HG03103 (cell line): Measurements from ENCODE around the gene POLD3.
"Not testable (repeated sequence)": the region's sequence is repeated elsewhere in the genome, so short reads cannot be mapped to it uniquely, and the experiment has no call there.

Source experiments
- ATAC-seq: cut with Tn5 transposase; IDR thresholded peaks from one replicate; pipeline ENCODE4 v1.9.1; 2021; ENCODE audit warnings: low read depth; ENCODE audit not compliant: unreplicated experiment

The POLD3 gene

DNA sequence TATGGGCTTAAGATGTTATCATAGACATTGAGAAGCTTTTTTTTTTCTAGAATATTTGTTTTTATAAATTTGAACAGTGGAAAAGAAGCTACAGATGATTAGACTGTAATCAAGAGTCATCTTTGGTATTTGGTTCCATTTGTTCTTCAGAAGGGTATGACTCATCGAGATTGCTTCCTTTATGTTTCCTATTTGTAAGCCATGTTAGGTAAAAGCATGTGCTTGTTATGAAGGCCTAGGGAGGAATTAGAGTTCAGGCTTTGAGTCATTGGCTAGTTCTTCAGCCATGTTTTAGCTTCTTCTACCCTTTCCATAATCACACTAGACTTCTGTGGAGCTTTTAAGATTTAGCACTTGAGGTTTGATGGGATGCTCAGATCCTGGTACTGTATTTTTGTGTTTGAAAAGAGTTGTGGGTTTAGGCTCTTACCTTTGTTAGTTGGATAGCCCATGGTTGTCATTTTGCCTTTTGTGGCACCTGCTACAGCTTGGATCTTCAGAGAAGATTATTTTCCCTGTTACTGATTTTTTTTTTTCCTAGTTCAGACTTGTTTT, 44.3 kb downstream of the POLD3 start:
- ATAC-seq = no peak

DNA sequence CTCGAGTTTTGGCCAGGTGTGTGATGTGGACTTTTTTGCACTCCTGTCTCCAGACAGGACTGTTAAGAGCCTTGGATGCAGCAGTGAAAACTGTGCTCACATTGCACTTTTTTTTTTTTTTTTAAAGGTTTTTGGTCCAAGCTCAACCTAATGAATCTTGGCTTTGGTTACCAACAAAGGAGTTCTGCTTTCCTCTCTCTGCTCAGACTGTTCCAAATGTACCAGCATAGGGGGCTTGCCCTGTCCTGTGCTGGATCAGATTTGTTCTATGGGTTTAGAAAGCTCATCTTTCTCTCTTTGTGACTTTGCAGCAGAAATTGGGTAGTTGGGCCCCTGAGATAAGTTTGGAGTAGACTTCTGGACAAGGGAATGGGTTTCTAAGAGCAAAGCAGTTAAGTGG, 45.3 kb downstream of the POLD3 start:
- no peak for ATAC-seq

DNA sequence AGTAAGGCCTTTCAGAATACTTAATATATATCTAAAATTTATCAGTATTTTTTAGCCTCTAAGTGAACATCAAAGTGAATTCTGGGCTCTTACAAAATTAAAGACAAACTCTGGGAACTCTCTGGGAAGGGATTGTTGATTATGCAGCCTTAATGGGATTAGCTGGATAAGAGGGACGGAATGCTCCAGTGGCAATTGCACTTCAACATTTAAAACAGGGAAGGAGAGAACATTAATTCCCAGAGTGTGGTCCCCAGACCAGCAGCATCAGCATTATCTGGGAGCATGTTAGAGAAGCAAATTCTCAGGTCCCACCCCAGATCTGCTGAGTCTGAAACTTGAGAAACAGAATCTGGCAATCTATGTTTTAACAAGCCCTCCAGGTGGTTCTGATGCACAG, 46.5 kb downstream of the POLD3 start:
- no peak for ATAC-seq

DNA sequence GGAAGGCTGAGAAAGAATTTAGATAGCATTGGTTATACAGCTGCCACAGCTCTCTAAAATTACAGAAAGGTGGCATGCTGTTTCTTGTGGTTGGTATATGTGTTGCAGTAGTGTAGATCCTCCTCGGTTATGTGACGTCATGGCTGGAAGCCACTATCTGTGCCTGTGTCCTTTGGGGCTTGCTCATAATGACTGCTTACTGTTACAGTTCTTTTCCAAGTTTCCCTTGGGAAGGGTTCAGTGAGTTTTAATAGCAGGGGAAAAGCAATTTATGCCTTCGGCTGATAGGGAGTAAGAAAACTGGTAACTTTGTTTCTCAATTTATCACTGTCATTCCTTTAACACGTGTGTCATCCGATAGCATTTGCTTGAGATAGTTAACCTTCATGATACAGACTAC, 47.2 kb downstream of the POLD3 start:
- ATAC-seq = no peak

DNA sequence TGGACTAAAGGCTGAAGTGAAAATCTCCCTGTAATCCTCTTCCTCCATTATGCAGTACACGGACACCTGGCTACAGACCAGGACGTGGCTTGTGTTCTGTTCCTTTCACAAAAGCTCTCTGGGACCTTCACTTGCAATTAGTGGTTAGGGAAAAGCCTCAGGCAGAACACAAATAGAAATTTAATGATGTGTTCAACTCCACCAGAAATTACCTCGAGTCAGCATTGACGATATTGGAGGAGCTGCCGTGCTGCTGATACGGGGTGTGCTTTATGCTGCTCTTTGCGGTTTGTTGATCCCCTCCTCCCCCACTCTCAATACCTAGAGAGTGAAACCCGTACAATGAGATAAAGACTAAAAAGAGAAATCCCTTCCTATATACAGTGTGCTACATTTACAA, 48.9 kb downstream of the POLD3 start:
- no peak for ATAC-seq

DNA sequence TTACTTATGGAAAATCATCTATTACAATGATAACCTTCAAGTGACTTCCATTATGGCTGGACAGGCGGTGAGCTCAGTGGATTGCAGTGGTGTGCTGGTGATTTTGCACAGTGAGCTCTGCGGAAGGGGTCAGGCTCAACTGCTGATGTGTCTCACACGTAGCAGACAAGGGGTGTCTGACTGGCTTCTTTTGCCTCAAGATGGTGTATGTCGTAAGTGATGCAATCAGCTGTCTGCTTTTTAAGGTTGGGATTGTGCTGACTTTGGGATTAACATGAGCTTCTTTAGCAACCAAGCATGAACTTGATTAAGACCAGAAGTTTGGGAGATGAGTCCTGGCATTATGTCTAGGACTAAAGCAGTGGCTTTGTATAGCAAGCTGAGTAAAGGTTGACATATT, 49.5 kb downstream of the POLD3 start:
- ATAC-seq = no peak

DNA sequence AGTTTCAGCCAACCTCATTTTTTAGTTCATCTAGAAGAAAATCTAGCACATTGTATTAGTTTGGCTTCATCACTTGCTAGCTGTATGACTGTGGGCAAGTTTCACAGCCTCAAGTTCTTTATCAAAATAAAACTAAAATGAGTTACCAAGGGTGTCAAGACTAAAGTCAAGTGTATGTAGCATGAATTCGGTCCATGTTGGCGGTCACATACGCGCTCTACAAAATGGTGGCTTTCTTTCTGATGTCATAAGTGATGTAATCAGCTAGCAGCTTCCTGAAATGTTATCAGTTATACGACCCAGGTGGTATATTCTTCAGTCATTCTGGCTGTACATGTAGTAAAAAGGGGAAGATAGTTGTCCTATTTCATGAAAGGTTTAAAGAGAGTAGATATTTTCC, 50.5 kb downstream of the POLD3 start:
- no peak for ATAC-seq

DNA sequence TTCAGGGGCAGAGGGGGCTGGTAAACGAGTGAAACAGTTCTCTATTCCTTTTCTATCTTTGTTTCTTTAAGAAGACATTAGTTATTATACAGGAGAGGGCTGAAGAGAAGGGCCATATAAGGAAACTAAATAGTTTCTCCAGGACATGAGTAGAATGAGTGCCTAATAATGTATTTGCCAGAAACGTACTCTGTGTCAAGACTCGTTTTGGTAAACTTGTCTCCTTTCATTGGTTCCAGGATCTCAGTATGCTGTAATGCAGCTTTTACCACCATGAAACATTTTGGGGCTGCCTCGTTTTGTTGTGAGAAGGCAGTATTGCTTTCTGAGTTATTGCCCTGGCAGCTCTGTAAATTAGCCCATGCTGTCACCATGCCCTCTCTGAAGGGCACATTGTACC, 51.7 kb downstream of the POLD3 start:
- no peak for ATAC-seq

DNA sequence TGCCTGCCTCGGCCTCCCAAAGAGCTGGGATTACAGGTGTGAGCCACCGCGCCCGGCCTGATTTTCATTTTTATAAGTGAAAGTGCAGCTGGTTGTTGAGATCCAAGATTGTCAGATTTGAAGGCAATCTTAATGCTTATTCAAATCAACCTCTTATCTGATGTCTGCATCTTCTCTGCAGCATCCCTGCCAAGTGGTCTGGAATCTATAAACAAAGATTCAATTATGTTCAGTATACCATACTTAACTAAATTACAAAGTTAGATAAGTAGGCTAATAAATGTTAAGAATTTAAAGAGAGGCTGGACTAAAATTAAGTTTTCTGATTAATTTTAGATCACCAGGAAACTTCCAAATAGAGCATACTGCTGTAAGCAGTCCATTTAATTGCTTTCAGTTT, 53.8 kb downstream of the POLD3 start:
- ATAC-seq = no peak

DNA sequence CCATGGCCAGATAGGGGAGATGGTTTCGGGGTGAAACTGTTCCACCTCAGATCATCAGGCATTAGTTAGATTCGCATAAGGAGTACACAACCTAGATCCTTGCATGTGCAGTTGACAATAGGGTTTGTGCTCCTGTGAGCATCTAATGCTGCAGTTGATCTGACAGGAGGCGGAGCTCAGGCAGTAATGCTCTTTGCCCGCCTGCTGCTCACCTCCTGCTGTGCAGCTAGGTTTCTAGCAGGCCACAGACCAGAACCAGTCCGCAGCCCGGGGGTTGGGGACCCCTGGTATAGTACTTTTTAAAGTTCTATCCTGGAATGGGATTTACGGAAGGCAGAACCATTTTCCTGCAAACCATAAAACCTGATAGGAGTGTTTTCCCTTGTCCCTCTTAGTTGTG, 54.6 kb downstream of the POLD3 start:
- no peak for ATAC-seq

DNA sequence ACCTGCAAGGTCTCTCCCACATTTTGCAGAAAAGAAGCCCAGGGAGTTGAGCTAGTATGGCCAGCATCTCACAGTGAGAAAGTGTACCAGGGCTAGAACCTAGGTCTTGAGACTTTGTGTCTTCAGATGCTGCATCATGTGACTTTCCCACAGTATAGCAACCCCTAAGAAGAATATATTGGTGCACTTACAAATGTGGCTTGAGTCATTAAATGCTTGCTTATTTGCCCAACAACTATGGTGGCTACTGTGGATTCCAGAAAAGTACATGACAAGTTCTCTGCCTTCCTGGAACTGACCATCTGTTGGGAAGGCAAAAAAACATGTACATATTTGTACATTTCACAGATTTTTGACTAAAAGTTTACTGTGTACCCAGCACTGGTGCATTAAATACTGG, 55.0 kb downstream of the POLD3 start:
- no peak for ATAC-seq

DNA sequence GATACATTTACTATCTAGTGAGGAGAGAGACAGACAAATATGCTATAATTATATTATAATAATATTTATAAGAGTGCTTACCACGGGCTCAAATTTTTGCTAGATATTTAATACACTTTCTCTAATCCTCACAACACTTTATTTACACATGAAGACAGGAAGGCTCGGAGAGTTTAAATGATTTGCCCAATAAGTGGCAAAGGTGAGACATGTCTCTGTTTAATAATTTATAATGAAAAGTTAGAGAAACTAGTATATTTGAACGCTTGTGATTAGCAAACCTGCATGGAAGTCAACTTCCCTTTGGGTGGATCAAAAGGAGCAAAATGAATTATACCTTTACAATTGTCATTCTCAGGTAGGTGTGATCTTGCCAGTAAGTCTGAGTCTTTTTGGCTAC, 55.4 kb downstream of the POLD3 start:
- ATAC-seq = no peak

DNA sequence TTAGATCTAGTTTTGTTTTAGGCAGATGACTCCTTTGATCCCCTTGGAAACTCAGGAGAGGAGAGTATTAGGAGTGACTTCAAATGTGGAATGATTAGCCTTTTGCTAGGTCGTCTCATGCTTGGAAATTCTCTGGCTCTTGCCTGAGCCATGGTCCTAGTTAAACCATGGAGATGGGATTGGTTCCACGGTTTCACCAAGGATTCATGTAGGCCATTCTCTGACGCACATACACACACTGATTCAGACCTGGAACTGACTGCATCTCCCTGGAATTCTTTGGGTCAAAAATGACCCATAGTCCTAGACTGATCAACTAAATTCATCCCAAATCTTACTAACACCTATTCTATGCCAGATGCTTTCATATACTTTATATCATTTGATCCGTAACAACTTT, 56.5 kb downstream of the POLD3 start:
- ATAC-seq = no peak

DNA sequence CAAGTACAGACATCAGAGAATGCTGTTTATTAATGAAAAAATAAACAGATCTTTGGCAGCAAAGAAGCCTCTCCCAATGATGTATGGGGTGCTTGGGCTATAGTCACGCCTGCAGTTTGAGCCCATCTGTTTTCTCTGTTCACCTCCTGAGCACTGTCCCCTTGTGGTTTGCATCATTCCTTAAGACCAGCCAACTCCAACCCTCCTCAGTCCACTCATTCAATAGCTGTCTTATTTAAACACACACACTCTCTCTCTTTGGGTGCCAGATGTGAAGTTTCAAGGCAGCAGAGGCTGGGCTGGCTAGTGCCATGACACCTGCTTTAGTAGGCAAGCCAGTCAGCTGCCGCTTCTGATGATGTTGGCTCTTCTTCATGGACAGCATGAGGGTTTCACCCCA, 58.1 kb downstream of the POLD3 start:
- no peak for ATAC-seq

DNA sequence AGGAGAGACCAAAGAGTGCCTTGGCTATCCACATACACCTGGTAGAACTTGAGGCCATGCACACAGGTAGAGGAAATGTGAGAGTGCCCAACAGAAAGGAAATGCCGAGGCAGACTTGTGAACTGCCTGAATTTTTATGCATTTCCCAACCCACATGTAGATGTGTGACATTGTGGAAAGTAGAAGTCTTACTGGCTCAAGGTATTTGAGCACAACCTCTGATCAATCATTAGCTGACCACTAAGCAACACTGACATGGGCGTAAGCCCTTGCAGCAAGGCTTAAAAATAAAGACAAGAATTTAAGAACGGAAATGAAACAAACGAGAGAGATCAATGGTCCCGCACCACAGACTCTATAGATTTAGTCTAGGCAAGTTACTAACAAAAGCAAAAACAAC, 62.6 kb downstream of the POLD3 start:
- ATAC-seq = no peak

DNA sequence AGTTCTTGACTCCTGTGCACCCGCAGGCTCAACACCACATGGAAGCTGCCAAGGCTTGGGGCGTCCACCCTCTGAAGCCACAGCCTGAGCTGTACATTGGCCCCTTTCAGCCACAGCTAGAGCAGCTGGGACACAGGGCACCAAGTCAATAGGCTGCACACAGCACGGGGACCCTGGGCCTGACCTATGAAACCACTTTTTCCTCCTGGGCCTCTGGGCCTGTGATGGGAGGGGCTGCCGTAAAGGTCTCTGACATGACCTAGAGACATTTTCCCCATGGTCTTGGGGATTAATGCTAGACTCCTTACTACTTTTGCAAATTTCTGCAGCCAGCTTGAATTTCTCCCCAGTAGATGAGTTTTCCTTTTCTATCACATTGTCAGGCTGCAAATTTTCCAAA, 66.7 kb downstream of the POLD3 start:
- not testable (repeated sequence) for ATAC-seq

DNA sequence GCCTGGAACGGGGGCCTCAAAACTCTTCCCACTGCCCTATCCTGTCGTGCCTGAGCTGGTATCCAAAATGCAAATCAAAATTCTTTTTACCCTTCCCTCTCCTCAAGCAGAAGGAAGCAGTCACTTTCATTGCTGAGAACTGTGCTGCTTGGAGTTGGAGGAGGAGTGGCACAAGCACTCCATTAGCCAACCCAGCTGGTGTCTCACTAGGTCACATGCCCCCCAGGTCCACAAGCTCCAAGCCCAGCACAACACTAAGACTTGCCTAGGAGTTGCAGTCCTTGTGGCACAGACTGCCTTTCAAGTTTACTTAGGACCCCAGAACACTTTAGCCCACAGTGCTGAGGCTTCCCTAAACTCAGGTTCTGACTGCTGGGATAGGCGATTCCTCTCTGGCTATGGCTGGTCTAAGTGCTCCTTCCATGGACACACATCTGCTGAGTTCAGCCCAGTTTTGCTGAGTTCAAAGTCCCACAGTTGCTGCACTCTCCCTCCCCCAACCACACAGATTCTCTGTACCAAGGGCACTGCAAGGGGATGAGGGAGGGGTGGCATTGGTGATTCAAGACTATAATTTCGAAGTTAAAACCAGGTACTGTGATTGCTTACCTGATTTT, 70.2 kb downstream of the POLD3 start:
- no peak for ATAC-seq

DNA sequence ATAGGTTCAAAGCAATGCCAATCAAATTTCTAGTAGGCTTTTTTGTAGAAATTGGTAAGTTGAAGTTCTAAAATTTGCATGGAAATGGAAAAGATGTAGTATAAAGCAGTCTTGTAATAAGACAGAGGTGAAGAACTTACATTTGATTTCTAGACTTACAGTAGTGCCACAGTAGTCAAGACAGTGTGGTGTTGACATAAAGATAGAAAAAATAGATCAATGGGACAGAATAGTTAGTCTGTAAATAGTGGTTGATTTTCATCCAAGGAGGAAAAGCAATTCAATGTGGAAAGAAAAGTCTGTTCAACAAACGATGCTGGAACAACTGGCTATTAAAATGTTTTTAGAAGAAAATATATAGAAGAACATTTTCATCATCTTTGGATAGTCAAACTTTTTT, 70.9 kb downstream of the POLD3 start:
- ATAC-seq = no peak

DNA sequence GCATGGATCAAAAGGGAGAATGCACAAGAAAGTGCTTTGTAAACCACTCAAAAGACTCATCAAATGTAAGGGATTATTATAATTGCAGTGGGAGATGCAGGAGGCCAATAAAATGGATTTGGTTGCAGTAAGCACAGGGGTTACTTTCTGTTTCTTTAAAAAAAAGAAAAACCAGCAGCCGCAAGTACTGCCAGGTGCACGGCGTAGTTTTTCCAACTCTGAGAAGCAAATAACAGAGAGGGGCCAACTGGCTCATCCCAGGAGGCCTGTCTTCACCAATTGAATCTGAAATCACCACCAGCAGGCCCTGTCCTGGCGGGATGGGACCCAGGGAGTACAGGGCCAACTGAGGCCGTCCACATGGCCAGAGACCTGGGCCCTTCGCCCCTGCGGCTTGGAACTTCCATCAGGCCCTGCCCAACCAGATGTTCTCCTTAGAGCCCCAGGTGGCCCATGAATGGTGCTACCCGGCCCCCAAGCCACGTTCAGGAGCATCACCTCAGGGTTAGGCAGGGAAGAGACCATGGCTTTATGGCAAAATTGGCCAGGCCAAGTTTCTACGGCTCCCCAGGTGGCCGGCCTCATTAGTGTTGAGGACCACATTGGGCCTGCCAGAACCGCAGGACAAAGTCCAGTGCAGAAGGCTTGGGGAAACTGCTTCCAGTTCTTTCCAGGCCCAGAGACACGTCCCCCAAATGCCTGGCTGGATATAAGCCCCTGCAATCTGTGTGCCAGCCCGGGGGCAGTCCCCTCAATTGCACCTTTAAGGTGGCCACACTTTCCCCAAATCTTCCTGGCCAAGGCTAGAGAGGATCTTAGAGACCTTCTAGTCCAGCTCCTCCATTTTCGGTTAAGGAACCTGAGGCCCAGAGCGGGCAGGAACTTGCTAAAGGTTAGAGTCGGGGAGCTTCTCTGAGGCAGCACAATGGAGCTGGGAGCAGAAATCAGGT, 77.1 kb downstream of the POLD3 start:
- ATAC-seq = no peak

DNA sequence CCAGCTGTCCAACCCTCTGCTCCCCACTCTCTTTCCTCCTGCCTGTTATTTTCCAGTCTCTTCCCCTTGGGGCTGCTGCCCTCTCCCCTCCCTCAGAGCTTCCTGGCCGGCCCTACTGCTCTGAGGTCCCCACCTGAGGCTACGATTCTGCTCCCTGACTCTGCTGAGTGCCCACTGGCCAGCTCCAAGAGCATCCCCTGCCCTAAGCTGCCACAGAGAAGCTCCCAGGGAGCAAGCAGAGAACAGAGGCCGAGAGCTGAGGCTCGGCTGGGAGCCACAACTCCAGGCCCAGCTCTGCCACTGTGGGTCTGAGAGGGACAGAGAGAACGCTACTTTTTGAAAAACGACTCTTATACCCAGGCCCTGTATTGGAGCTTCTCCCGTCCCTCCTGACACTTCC, 77.8 kb downstream of the POLD3 start:
- no peak for ATAC-seq

DNA sequence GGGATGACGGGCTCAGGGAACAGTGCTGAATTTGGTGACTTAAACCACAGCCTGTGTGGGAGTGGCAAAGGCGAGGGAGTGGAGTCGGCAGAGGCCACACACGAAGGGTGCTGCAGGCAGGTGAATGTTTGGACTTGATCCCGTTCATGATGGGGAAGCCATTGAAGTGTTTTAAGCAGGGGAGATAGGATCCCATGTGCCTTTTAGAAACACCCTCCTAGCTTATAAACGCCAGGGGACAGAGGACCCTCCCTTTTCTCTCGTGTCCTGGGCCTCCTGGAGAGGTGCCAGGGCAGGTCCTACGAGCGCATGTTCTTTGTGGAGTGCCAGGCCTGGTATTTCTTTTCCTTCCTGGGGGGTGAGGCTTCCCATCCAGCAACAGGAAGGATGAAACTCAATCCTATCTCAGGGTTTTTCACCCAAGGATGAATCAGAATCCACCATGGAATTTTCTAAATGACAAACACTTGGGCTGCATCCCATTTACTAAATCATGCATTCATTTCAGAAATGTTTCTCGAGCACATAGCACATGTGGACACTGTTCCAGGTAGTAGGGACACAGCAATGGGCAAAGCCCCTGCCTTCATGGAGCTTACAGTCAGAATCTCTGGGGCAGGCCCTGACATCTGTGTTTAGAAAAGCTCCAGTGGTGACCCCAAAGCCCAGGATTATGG, 79.3 kb downstream of the POLD3 start:
- ATAC-seq = no peak
